Stimulated activated CD8-positive, alpha-beta memory T cell treated with anti-CD3 and anti-CD28 coated beads, Interleukin-7, amount 100 ng/mL, for 24 hours (primary cell): Measurements from ENCODE around the gene AAK1.
"Not testable (repeated sequence)": the region's sequence is repeated elsewhere in the genome, so short reads cannot be mapped to it uniquely, and the experiment has no call there.

Experiments
- DNase-seq: peaks from one replicate; pipeline ENCODE4 v3.0.0-alpha.2; 2020; ENCODE audit warnings: low read depth

Gene AAK1

GRCh38 chr2:69600425-69600824 is 43.1 kb downstream of the AAK1 start:
- DNase-seq, result no peak

DNA sequence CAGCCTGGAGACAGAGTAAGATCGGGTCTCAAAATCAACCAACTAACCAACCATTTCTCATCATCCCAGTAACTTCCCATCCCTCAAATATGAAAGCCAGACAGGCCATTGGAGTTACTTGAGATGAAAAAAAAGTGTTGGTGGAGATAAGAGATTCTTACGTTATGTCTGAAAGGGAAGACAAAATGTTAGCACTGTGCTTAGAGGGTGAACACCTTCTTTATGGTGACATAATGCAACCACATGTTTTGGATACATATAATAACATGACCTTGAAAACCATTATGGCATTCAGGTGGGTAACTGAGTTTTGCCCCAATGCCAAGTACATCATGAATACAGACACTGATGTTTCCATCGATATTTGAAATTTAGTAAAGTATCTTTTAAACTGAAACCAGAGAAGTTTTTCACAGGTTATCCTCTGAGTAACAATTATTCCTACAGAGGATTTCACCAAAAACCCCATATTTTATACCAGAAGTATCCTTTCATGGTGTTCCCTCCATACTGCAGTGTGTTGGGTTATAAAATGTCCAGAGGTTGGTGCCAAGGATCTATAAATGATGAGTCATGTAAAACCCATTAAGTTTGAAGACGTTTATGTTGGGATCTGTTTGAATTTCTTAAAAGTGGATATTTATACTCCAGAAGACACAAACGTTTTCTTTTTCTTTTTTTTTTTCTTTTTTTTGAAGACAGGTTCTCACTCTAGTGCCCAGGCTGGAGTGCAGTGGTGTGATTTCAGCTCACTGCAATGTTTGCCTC is 45.5 kb downstream of the AAK1 start:
- no peak for DNase-seq

- no peak for DNase-seq
Observed at GRCh38 chr2:69597105-69597504, 46.4 kb downstream of the AAK1 start.

GRCh38 chr2:69594341-69594740 is 49.2 kb downstream of the AAK1 start:
- no peak for DNase-seq

- DNase-seq, result no peak
Observed at GRCh38 chr2:69592511-69592910, 51.0 kb downstream of the AAK1 start.

- DNase-seq, result no peak
Observed at GRCh38 chr2:69589973-69590652, 53.4 kb downstream of the AAK1 start.

DNA sequence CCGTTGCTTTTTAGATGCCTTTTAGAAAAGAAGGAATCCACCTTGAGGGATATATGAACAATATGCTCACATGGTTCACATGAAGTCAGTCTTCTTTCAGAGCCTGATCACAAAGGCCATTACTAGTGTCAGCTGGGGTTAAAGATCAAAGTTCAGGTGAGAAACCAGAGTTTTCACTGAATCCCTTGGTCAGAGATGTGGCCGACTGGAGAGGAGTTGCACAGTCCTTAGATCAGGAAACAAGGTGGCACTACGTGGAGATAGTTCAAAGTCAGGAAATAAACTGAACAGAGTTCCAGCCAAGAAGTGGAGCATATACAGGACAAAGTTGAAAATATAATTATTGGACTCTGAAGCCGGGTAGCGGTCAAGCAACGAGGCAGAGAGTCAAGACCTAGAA is 54.6 kb downstream of the AAK1 start:
- no peak for DNase-seq

DNA sequence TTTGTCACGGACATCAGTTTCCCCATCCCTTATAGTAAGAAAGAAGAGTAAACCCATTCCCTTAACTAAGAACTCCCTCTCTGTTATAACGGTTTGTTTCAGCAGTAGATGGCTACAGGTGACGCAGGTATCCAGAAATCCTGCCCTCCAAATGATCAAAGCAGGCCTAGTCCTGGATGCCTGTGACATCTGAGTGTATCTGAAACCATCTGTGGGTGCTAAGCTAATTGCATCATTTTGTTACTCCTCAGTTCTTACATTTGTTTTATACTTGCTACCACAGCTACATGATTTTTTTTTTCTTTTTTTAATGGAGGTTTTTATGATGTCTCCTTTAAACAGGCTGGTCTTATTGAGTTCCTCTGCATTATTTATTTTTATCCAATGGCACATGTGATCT is 55.1 kb downstream of the AAK1 start:
- DNase-seq, result no peak

DNA sequence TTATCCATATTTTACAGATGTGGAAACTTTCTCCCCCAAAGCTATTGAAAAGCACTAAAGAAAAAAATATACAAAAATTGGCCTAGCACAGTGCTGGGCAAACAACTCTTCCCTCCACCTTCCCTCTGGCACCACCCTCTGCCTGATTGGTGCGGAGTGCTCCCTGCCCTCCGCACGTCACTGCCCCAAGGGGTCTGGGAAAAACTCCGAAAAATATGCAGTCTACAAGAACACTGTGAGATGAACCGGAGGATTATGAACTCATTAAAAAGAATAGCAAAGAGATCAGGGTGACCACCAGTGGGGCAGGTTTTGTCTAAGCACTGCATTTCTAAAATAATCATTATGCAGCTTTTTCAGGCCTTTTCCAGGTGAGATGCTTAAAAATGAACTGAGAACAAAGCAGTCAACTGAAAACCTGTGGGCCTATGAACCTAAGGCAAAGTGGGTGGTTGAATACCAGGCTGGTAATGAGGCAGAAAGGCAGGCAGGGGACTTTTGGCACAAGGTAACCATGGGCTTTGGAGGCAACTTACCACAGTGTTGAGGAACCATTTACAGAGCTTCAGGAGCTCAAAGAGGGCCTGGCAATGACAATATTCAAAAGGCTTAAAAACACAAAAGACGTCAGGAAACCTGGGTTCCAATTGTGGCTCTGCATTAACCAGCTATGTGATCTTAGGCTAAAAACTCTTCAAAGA is 57.5 kb downstream of the AAK1 start:
- DNase-seq, result no peak

DNA sequence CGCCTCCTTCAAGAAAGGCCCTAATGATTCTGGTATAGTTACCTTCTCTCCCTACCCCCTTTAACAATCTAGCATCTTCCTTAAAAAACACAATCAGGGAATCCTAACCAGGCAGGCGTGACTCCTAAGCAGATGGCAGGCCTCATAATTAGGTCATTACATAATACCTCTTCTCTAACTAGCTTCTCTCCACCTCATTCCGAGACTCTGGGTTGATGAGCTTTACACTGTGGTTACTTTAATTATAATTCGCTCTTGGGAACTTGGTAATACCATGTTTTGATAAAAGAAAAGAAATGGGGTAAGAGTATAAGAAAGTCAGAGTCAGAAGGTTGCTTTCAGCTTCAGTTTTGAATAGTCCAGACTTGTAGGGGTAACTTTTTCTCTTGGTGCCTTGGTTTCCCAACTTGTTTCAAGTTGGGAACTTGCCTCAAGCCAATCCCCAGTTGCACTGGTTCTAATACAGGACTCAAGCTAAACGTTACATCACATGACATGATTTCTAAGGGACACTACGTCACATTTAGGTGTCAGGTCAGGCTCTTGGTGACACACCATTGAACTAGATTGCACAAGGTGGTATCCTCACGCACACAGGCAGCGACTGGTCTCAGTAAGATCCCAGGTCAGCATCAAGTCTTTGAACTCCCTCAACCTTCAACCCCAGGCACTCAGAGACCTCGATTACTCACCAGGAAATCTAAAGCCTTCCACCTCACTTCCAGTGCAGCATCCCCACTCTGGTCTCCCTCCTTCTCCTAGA is 59.2 kb downstream of the AAK1 start:
- DNase-seq, result no peak

DNA sequence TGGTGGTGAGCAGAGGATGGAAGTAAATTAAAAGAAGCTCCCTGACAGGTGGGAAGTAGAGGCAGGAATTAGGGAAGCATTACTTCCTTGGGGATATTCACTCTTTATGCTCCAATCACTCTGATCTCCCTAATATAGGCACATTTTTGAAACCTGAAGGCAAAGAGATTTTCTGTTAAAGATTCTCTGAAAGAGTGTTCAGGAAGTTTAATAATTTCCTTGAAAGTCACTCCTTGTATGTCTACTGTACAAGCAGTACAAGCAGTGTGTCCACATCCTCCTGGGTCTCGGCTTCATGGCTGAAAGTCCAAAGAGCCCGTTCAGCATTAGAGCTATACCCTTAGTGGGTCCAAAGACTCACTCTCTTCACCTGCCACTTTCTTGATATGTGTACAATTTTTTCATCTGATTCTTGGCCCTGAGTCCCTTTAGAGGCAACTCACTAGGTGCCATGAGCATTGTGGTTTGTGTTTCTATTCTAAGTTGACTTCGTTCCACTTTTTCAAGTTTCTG is 60.2 kb downstream of the AAK1 start:
- DNase-seq, result no peak

GRCh38 chr2:69582582-69583176 is 60.9 kb downstream of the AAK1 start:
- no peak for DNase-seq

GRCh38 chr2:69581774-69582581 is 61.6 kb downstream of the AAK1 start:
- DNase-seq, result no peak

DNA sequence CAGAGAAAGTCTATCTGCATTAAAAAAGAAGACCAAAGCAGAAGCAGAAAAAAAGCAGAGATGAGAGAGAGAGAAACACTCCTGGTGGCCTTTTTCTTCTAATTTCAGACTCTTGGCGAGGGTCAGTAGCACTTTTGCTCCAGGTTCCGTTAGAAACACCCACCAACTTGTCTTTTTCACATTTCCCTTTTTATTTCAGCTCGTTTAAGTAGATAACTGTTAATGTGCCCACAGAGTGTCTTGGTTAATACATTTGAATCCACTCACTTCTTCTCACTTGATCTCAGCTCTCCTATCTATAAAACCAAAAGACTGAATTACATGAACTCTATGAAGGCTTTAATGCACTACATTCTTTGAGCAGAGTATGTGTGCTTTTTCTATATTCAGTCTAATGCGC is 63.1 kb downstream of the AAK1 start:
- DNase-seq, result no peak

DNA sequence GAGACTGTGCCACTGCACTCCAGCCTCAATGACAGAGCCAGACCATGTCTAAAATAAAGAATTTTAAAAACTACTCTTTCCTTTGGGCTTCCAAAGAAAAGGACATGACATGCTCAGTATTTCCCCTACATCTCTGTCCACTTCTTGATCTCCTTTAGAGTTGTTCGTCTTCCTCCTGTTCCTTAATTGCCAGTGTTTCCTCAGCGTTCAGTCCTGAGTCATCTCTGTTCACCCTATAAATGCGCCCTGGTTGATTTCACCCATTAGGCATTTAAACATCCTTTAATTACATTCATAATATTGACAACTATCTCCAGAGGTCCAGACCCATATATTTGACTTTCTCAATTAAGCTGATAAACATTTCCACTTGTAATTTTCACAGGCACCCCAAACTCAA is 64.0 kb downstream of the AAK1 start:
- no peak for DNase-seq

GRCh38 chr2:69578198-69578540 is 65.4 kb downstream of the AAK1 start:
- DNase-seq, result no peak

DNA sequence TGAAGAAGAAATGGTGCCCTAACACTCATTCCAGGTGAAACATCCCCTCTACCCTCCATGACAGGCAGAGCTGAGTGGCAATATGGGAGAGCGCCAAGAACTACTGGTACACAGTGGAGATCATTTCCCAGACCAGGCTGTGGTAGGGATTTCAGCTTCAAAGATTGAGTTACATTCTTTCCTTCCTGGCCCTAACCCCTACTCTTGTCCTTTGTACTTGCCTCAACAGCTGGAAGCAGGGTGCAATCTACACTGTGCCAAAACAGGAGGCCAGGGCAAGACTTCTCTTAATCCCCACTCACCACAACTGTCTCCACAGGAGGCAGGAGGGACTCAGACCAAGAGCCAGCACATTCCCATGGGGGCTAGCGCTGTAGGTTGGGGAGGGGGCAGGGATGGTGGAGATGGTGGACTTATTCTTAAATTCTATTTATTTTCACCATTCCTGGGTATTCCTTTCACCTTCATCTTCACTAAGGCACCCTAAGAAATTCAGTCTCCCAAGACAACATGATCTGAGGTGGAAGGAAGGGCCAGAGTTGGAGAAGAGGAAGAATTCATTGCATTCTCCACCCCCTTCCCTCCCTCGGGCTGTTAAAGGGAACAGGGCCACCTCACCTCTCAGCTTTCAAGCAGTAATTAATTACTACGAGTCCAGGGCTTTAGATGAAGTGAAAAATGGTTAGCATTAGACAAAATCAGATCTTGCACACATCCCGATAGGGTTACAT is 65.9 kb downstream of the AAK1 start:
- no peak for DNase-seq

DNA sequence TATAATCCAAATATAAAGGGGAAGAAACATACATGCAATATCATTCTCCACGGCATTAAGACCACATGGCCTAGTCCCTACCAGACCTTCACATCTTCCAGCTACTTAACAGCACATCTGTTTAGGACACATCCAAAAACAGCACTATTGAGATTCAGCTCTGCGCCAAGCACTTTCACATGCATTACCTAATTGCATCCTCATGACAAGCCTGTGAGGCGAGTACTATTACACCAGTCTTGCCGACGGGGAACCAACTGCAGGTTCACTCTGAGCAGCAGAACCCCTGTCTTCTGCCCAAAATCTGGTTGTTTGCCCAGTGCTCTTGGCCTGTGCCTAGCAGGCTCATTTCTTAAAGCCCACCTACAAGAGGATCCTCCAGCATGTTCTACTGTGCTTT is 66.7 kb downstream of the AAK1 start:
- DNase-seq, result no peak

GRCh38 chr2:69575926-69576325 is 67.6 kb downstream of the AAK1 start:
- no peak for DNase-seq

GRCh38 chr2:69575371-69575770 is 68.2 kb downstream of the AAK1 start:
- not testable (repeated sequence) for DNase-seq
